Measurements from ENCODE around the gene ENGASE.
A peak's percentile ranks its signal among the peaks of the same experiment; 100 is the strongest.

The ENGASE gene

DNA sequence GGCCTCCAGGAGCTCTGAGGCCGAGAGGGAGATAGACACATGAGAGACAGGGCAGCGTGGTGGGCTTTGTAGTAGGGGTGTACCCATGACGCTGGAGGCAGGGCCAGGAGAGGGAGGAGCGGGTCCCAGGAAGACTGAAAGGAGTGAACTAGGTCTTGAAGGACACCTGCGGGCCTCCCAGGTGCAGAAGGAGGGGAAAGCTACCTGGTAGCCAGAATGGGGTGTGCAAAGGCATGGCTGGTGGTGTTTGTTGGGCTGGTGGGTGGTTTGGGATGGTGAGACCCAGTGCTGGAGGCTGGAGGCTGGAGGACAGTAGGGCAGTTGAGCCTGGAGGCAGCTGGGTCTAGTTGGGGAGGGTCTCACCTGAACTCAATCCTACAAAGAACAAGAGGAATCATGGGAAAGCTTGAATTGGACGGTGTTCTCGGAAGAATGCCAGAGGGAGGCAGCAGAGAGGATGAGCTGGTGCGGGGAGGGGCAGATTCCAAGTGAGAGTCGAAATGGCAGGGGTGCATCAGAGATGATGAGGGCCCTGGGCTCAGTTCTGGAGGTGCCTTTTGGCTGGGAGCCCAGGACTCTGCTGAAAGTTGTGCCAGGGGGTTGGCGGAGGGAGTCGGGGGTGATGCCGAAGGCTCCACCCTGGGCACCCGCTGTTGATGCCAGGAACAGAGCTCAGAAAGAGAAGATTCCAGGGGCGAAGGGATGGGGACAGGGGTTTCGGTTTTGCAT is 29.5 kb upstream of the ENGASE start:
- H3K4me3 ChIP-seq (replicated peaks; ENCODE audit: low read depth, low read length), result no peak overlapping the region
- no peak for TF ChIP-seq CTCF (IDR thresholded peaks at IDR 0.05; ENCODE audit: low read depth, low read length, missing control alignments)
- DNase-seq (ENCODE audit: extremely low read depth, low read depth), result no peak

DNA sequence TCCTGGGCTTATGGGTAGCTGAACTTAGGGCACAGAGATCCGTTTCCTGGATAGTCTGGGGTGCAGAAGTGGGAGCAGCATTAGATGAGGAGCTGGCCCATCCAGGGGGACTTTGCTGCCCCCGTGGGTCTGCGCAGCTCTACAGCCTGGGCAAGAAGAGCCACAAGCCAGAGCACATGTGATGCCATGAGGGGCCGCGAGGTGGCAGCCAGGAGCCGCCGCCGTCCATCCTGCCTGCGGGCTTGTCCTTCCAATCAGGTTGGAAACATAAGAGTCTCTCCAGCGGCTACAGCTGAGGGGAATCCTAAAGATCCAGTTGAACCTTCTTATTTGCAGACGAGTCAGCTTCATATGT is 28.8 kb upstream of the ENGASE start:
- DNase-seq (ENCODE audit: extremely low read depth, low read depth), result no peak
- no peak overlapping the region for H3K4me3 ChIP-seq (replicated peaks; ENCODE audit: low read depth, low read length)
- TF ChIP-seq CTCF (IDR thresholded peaks at IDR 0.05; ENCODE audit: low read depth, low read length, missing control alignments), result peak; percentile 96

GRCh38 chr17:79046197-79046915 is 28.3 kb upstream of the ENGASE start:
- no peak overlapping the region for H3K4me3 ChIP-seq (replicated peaks; ENCODE audit: low read depth, low read length)
- TF ChIP-seq CTCF (IDR thresholded peaks at IDR 0.05; ENCODE audit: low read depth, low read length, missing control alignments), result no peak
- no peak for DNase-seq (ENCODE audit: extremely low read depth, low read depth)

DNA sequence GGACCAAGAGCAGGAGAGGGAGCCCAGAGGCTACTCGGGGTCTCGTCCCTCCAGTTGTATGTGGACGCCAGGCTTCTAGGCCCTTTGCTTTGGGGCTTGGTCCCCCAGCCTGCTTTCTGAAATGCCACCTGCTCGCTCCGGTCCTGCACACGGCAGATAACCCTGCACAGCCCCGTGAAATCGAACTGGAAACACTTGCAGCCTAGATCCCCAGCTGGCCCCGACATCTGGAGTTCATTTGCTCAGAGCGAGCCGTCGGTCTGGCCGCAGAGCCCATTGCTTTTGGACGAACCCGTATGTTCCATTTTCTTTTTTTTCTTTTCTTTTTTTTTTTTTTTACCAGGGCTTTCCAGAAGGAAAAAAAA is 27.7 kb upstream of the ENGASE start:
- DNase-seq (ENCODE audit: extremely low read depth, low read depth), result no peak
- no peak overlapping the region for H3K4me3 ChIP-seq (replicated peaks; ENCODE audit: low read depth, low read length)
- TF ChIP-seq CTCF (IDR thresholded peaks at IDR 0.05; ENCODE audit: low read depth, low read length, missing control alignments), result no peak

- DNase-seq (ENCODE audit: extremely low read depth, low read depth), result no peak
- H3K4me3 ChIP-seq (replicated peaks; ENCODE audit: low read depth, low read length), result no peak overlapping the region
- no peak for TF ChIP-seq CTCF (IDR thresholded peaks at IDR 0.05; ENCODE audit: low read depth, low read length, missing control alignments)
Measured at GRCh38 chr17:79047291-79047920, 27.2 kb upstream of the ENGASE start.

- no peak for TF ChIP-seq CTCF (IDR thresholded peaks at IDR 0.05; ENCODE audit: low read depth, low read length, missing control alignments)
- no peak overlapping the region for H3K4me3 ChIP-seq (replicated peaks; ENCODE audit: low read depth, low read length)
- DNase-seq (ENCODE audit: extremely low read depth, low read depth), result no peak
Measured at GRCh38 chr17:79047923-79048825, 26.4 kb upstream of the ENGASE start.

All from HFF-Myc (cell line).